Mesenchymal stem cell (in vitro differentiated cells and primary cell): Measurements from ENCODE around the gene MAN1A1.

Experiments used
- DNase-seq: peaks from one replicate; pipeline ENCODE4 v3.0.0-alpha.2; 2013
- H2AFZ ChIP-seq: one replicate; pipeline ENCODE4 v1.6.1; 2013; ENCODE audit warnings: low read depth, mild to moderate bottlenecking, control low read depth, inconsistent platforms, low read length, moderate library complexity
- H2AK5ac ChIP-seq: 2 replicates; pipeline ENCODE4 v1.6.1; 2013; ENCODE audit warnings: low read length, moderate library complexity, mild to moderate bottlenecking, inconsistent platforms; ENCODE audit not compliant: severe bottlenecking
- H2BK120ac ChIP-seq: one replicate; pipeline ENCODE4 v1.6.1; 2013; ENCODE audit warnings: low read depth, mild to moderate bottlenecking, inconsistent platforms, low read length, moderate library complexity
- H2BK12ac ChIP-seq, 2 experiments: one replicate each; pipeline ENCODE4 v1.6.1; 2013; ENCODE audit warnings: inconsistent platforms in 2 of 2, low read length in 2 of 2, mild to moderate bottlenecking in 2 of 2, moderate library complexity in 2 of 2, control low read depth in 1 of 2
- H2BK15ac ChIP-seq: one replicate; pipeline ENCODE4 v1.6.1; 2013; ENCODE audit warnings: mild to moderate bottlenecking, low read depth, inconsistent platforms; ENCODE audit not compliant: poor library complexity, severe bottlenecking
- H2BK5ac ChIP-seq: 2 replicates; pipeline ENCODE4 v1.6.1; 2013; ENCODE audit warnings: low read depth, mild to moderate bottlenecking, low read length, control low read depth, inconsistent platforms; ENCODE audit not compliant: poor library complexity, severe bottlenecking
- H3K14ac ChIP-seq, 2 experiments: one replicate each; pipeline ENCODE4 v1.6.1; 2013; ENCODE audit warnings: inconsistent platforms in 2 of 2, low read length in 2 of 2, control low read depth in 1 of 2, mild to moderate bottlenecking in 1 of 2, moderate library complexity in 1 of 2
- H3K18ac ChIP-seq, 2 experiments: one replicate each; pipeline ENCODE4 v1.6.1; 2013; ENCODE audit warnings: inconsistent platforms in 2 of 2, low read length in 2 of 2, control low read depth in 1 of 2, low read depth in 1 of 2, mild to moderate bottlenecking in 1 of 2
- H3K23ac ChIP-seq, 2 experiments: one replicate each; pipeline ENCODE4 v1.6.1; 2013; ENCODE audit warnings: inconsistent platforms in 2 of 2, low read length in 2 of 2, mild to moderate bottlenecking in 2 of 2, moderate library complexity in 2 of 2, control low read depth in 1 of 2
- H3K27ac ChIP-seq: 2 replicates; pipeline ENCODE4 v1.5.1; 2013; ENCODE audit warnings: mild to moderate bottlenecking, moderate library complexity, low read length, control low read depth, inconsistent platforms; ENCODE audit not compliant: poor library complexity, severe bottlenecking
- H3K27me3 ChIP-seq, 2 experiments: 2 replicates each; pipeline versions ENCODE4 v1.6.1 to v1.7.0; 2013; ENCODE audit warnings: low read length in 2 of 2, mild to moderate bottlenecking in 2 of 2, moderate library complexity in 2 of 2, control low read depth in 1 of 2, inconsistent platforms in 1 of 2; ENCODE audit not compliant: control insufficient read depth in 1 of 2, insufficient read depth in 1 of 2
- H3K36me3 ChIP-seq, 2 experiments: 2 replicates each; pipeline versions ENCODE4 v1.6.1 to v1.7.0; 2013; ENCODE audit warnings: low read length in 2 of 2, control low read depth in 1 of 2, inconsistent platforms in 1 of 2, low read depth in 1 of 2, mild to moderate bottlenecking in 1 of 2; ENCODE audit not compliant: insufficient read depth in 2 of 2, control insufficient read depth in 1 of 2
- H3K4ac ChIP-seq, 2 experiments: one replicate each; pipeline ENCODE4 v1.6.1; 2013; ENCODE audit warnings: inconsistent platforms in 2 of 2, low read length in 2 of 2, mild to moderate bottlenecking in 2 of 2, moderate library complexity in 2 of 2, control low read depth in 1 of 2, low read depth in 1 of 2
- H3K4me1 ChIP-seq: 2 replicates; pipeline ENCODE4 v1.6.1; 2013; ENCODE audit warnings: low read depth, low read length, control low read depth; ENCODE audit not compliant: control insufficient read depth, insufficient read depth
- H3K4me2 ChIP-seq: 2 replicates; pipeline ENCODE4 v1.6.1; 2013; ENCODE audit warnings: low read length, mild to moderate bottlenecking, inconsistent platforms; ENCODE audit not compliant: poor library complexity, severe bottlenecking
- H3K4me3 ChIP-seq, 2 experiments: 2 replicates each; pipeline versions ENCODE4 v1.5.1 to v1.7.0; 2013; ENCODE audit warnings: low read length in 2 of 2, mild to moderate bottlenecking in 2 of 2, control low read depth in 1 of 2, low read depth in 1 of 2; ENCODE audit not compliant: insufficient read depth in 1 of 2
- H3K79me1 ChIP-seq: replicated peaks from 2 replicates; pipeline ENCODE4 v1.6.1; 2013; ENCODE audit warnings: mild to moderate bottlenecking, control low read depth, low read length, inconsistent platforms; ENCODE audit not compliant: poor library complexity, severe bottlenecking
- H3K9ac ChIP-seq: 2 replicates; pipeline ENCODE4 v1.7.0; 2013; ENCODE audit warnings: mild to moderate bottlenecking, low read length, moderate library complexity
- H3K9me3 ChIP-seq: 2 replicates; pipeline ENCODE4 v1.7.0; 2013; ENCODE audit warnings: mild to moderate bottlenecking, low read length; ENCODE audit not compliant: control insufficient read depth
- H4K8ac ChIP-seq: one replicate; pipeline ENCODE4 v1.6.1; 2013; ENCODE audit warnings: inconsistent platforms, mild to moderate bottlenecking, low read length, moderate library complexity
- H4K91ac ChIP-seq: one replicate; pipeline ENCODE4 v1.6.1; 2013; ENCODE audit warnings: mild to moderate bottlenecking, low read length, inconsistent platforms
- WGBS: methylation state at CpG from one replicate; pipeline ENCODE4 v1.1.7; 2013; ENCODE audit warnings: mixed read lengths; 5-methylcytosine and 5-hydroxymethylcytosine counted together

MAN1A1 gene

DNA sequence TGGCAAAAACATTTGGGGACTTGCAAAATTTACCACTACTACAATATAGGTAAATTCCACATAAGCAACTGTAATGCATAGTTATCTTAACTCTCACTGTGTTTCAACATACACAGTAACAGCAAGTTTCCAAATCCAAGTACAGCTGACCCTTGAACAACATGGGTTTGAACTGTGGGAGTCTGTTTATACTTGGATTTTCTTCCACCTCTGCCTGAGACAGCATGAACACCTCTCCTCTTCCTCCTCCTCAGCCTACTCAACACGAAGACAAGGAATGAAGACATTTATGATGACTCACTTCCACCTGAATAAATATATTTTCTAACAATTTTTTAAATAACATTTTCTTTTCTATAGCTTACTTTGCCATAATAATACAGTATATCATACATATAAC, 25.6 kb downstream of the MAN1A1 start:
- Histone ChIP-seq H2BK12ac (no peak overlapping the region), H3K23ac (no peak overlapping the region), H4K8ac (no peak overlapping the region), H3K36me3 (peaks cover 3 to 51% of the 10 kb centered on the region in 2 experiments), H2AK5ac (no peak overlapping the region), H3K4me1 (peaks cover 1% of the 10 kb centered on the region), H2BK5ac (no peak overlapping the region), H2BK15ac (no peak overlapping the region), H3K27ac (no peak overlapping the region), H2AFZ (no peak overlapping the region), H4K91ac (no peak overlapping the region), H2BK120ac (no peak overlapping the region), H3K4ac (no peak overlapping the region), H3K27me3 (no peaks in the 10 kb centered on the region), H3K4me2 (no peak overlapping the region), H3K9me3 (no peaks in the 10 kb centered on the region), H3K4me3 (no peak overlapping the region), H3K18ac (no peak overlapping the region), H3K14ac (no peak overlapping the region), H3K9ac (no peak overlapping the region), H3K79me1 (peaks cover 21% of the 10 kb centered on the region)
- WGBS = no CpG with 5 or more reads among the region's 1 CpG
- peak; percentile 27 for DNase-seq

DNA sequence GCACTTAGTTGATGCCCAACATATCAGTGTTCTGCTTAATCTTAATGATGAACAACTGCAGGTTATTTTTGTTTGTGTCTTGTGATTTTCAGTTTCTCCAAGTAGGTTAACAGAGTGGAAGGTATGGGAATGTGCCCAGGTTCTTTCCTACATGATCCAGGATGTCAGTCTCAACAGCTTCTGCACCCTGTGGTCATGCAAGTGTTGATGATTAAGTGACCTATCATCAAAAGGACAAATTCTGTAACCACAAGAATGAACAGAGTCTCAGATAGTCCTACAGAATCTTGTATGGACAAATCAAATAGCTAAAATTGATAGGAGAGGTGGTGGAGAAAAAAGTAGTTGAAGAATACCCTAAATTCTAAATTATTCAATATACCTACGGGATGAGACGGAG, 26.1 kb downstream of the MAN1A1 start:
- H3K36me3 ChIP-seq = peaks cover 3 to 48% of the 10 kb centered on the region in 2 experiments
- H3K4me1 ChIP-seq = peaks cover 1% of the 10 kb centered on the region
- H3K9me3 ChIP-seq = no peaks in the 10 kb centered on the region
- H4K91ac ChIP-seq = no peak overlapping the region
- no peak overlapping the region for H2BK15ac ChIP-seq
- WGBS = no CpG with 5 or more reads among the region's 2 CpGs
- no peak overlapping the region for H3K14ac ChIP-seq
- no peak overlapping the region for H3K9ac ChIP-seq
- no peak overlapping the region for H2AFZ ChIP-seq
- no peak overlapping the region for H2BK120ac ChIP-seq
- H2BK12ac ChIP-seq = no peak overlapping the region
- no peak overlapping the region for H3K4ac ChIP-seq
- no peak overlapping the region for H3K23ac ChIP-seq
- no peak for DNase-seq
- no peaks in the 10 kb centered on the region for H3K27me3 ChIP-seq
- no peak overlapping the region for H2BK5ac ChIP-seq
- no peak overlapping the region for H3K18ac ChIP-seq
- no peak overlapping the region for H3K27ac ChIP-seq
- H2AK5ac ChIP-seq = no peak overlapping the region
- no peak overlapping the region for H3K4me2 ChIP-seq
- no peak overlapping the region for H3K4me3 ChIP-seq
- no peak overlapping the region for H4K8ac ChIP-seq
- H3K79me1 ChIP-seq = peaks cover 21% of the 10 kb centered on the region

DNA sequence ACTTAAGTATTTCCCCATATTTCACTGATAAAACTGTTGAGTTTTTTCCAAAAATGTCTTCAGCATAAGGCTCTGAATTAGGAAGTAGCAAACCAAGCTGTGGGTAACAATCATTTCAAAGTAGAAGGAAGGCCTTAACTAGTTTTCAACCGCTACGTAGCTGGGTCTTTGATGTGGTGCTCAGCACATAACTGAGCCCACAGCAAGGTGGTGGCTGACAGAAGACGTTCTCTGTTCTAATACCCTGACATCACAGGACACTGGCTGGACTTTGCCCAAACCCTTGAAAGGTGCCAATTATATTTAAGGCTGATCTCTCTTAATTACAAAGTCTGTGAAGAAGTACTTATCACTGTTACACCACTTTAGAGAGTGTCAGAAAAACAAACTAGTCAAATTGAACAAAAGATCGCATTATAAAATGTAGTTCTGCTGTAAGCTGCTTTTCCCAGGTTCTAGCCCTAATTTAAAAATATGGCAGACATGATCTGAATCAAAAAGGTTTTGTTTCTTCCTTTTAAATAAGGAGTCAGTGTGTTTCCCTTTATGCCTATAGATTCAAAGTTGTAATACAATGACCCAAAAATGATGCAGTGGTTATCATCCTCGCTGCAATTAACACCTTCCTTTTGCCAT, 26.7 kb downstream of the MAN1A1 start:
- Histone ChIP-seq H2BK5ac (no peak overlapping the region), H2BK12ac (no peak overlapping the region), H3K4me1 (peaks cover 1% of the 10 kb centered on the region), H3K4ac (peak overlapping the region in 1 of 2 experiments; percentile 41), H3K27me3 (no peaks in the 10 kb centered on the region), H4K91ac (no peak overlapping the region), H3K9me3 (no peaks in the 10 kb centered on the region), H3K36me3 (peaks cover 3 to 48% of the 10 kb centered on the region in 2 experiments), H2AFZ (no peak overlapping the region), H3K4me3 (no peak overlapping the region), H3K23ac (no peak overlapping the region), H4K8ac (no peak overlapping the region), H3K9ac (no peak overlapping the region), H3K4me2 (no peak overlapping the region), H3K14ac (peak overlapping the region in 1 of 2 experiments; percentile 48), H3K79me1 (peaks cover 21% of the 10 kb centered on the region), H3K27ac (no peak overlapping the region), H2BK120ac (no peak overlapping the region), H2AK5ac (peak overlapping the region; percentile 69), H2BK15ac (no peak overlapping the region), H3K18ac (no peak overlapping the region)
- no peak for DNase-seq
- 97% methylated on average over 3 of the region's 5 CpGs for WGBS

DNA sequence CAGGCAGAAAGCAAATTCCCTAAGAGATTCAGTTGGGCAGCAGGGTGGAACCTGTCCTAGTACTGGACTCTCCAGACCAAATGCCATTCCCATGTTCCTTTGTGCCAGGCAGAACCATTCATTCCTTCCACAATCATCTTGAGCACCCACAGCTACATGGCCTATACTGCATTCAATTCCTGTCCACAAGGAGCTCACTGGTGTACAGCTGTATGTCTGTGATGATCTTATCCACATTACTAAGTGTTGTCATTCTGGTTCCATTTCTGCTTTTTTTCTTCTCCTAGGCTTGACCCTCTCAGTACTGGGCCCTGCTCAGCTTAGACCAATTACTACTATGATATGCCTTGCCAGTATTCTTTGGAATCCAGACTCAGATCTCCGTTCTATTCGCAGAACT, 27.5 kb downstream of the MAN1A1 start:
- Histone ChIP-seq H3K4me2 (no peak overlapping the region), H3K79me1 (peaks cover 20% of the 10 kb centered on the region), H3K27ac (no peak overlapping the region), H2AK5ac (no peak overlapping the region), H3K18ac (no peak overlapping the region), H3K36me3 (peaks cover 3 to 52% of the 10 kb centered on the region in 2 experiments), H3K9ac (no peak overlapping the region), H2BK5ac (no peak overlapping the region), H2BK15ac (no peak overlapping the region), H2BK120ac (no peak overlapping the region), H4K8ac (peak overlapping the region; percentile 6), H3K9me3 (no peaks in the 10 kb centered on the region), H3K4me3 (no peak overlapping the region), H4K91ac (no peak overlapping the region), H3K23ac (no peak overlapping the region), H2AFZ (no peak overlapping the region), H2BK12ac (no peak overlapping the region), H3K14ac (no peak overlapping the region), H3K4ac (no peak overlapping the region), H3K27me3 (no peaks in the 10 kb centered on the region), H3K4me1 (peaks cover 1% of the 10 kb centered on the region)
- 97% methylated on average over 2 of the region's 2 CpGs for WGBS
- DNase-seq = no peak
